Measurements from ENCODE around the gene SKAP2. TPM values are rescaled to one million over a fixed set of nuclear protein-coding genes. Genes with fewer than 3 reads are reported as not detected.

Gene SKAP2
- total and polyA plus RNA-seq, 10 of the 15 experiments (the other 5 are each of a cell fraction or from before 2014, with no cell fraction given) = 10.9 to 40.6 (median 23.5) TPM

- Histone ChIP-seq H3K4me2 (ENCODE audit: control insufficient read depth, insufficient read depth) (no peak overlapping the region), H3K4me1 (ENCODE audit: control insufficient read depth, insufficient read depth, low read length) (no peaks in the 10 kb centered on the region), H4K20me1 (ENCODE audit: control insufficient read depth, insufficient read depth) (no peaks in the 10 kb centered on the region), H3K36me3 (ENCODE audit: control insufficient read depth in 2 of 2, insufficient read depth in 2 of 2, low read length in 1 of 2) (no peaks in the 10 kb centered on the region), H3K9me3 (replicated peaks; ENCODE audit: control insufficient read depth, insufficient read depth, low read length) (no peaks in the 10 kb centered on the region), H3K4me3 (no peak overlapping the region), H3K79me2 (ENCODE audit: control insufficient read depth, insufficient read depth, low read length) (no peaks in the 10 kb centered on the region), H3K27me3 (replicated peaks in 1 of 2; ENCODE audit: control insufficient read depth in 2 of 2, insufficient read depth in 2 of 2, low read length in 1 of 2) (no peaks in the 10 kb centered on the region), H3K27ac (ENCODE audit: control insufficient read depth, insufficient read depth) (no peak overlapping the region), H2AFZ (ENCODE audit: control insufficient read depth, low read depth, low read length) (no peak overlapping the region), H3K9ac (ENCODE audit: control insufficient read depth, insufficient read depth, low read length) (no peak overlapping the region)
- ChIA-PET SMC1A (ENCODE audit: uncharacterized antibody, unreplicated experiment) (no interaction called here), CTCF (no interaction called here), POLR2A (no interaction called here), RAD21 (ENCODE audit: unreplicated experiment) (no interaction called here)
- in situ Hi-C loops (cut with MboI) (no loop called here), intact Hi-C loops (cut with micrococcal nuclease; ENCODE audit: unreplicated experiment) (no loop called here)
- FAIRE-seq (no peak), DNase-seq (ENCODE audit: low read depth, low spot score) (no peak), ATAC-seq (no peak)
- WGBS (ENCODE audit: insufficient coverage, insufficient replicate concordance, low lambda C conversion rate, missing lambda C conversion rate) = 60% methylated on average over 6 of the region's 6 CpGs
- TF ChIP-seq PAX5 (IDR thresholded peaks at IDR 0.05; ENCODE audit: borderline replicate concordance, low read depth, low read length) (no peak), ESRRA (IDR thresholded peaks at IDR 0.05; ENCODE audit: low read length) (no peak), ATF7 (IDR thresholded peaks at IDR 0.05; ENCODE audit: low read depth) (no peak), PRDM15 (CRISPR knock-in tag; IDR thresholded peaks at IDR 0.05) (no peak), NFYA (IDR thresholded peaks at IDR 0.05; ENCODE audit: borderline replicate concordance, low read depth, low read length) (no peak)
- no TSS peak for BruUV-seq (replicated peaks)
Observed at GRCh38 chr7:26631601-26632000, 232.8 kb downstream of the SKAP2 start.

All from GM12878 (cell line).